ACHN (cell line): ENCODE data around the gene GLCCI1.

Source experiments
- DNase-seq: peaks from one replicate; pipeline ENCODE4 v3.0.0-alpha.2; 2015
- in situ Hi-C: cut with HindIII; loops from 2 replicates; pipeline ENCODE4 v1.10.0; 2017; ENCODE audit warnings: low sequenced_read_pairs, low pct_ligation_motif_present, low pct_unique_long_range_greater_than_20kb

The GLCCI1 gene

GRCh38 chr7:7957513-7957912 is 11.1 kb upstream of the GLCCI1 start:
- no peak for DNase-seq
- in situ Hi-C loops, result no loop called here

DNA sequence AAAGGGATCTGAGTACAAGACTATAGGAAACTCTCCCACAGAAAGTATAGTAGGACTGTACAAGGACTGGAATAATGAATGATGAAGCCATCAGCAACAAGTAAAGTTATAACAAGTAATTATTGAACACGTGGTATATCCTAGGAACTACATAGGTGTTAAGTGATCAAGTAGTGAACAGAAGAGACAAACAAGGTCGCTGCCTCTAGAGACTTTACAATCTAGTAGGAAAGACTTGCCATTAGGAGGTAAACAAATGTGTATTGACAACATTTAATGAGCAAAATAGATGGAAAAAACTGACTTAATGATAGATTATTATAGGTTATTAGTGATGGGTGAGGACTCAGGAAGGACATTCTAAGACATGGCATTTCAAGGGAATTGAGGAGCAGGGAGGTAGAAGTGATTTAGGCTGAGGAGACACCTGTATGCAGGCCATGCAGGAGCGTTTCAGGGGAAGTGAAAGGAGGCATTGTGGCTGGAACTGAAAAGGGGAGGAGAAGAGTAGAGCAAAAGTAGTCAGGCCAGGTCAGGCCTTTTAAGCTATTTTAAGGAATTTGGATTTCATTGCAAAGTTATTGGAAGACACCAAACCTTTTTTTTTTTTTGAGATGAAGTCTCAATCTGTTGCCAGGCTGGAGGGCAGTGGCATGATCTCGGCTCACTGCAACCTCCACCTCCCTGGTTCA is 8.5 kb upstream of the GLCCI1 start:
- in situ Hi-C loops, result no loop called here
- DNase-seq, result no peak

GRCh38 chr7:7962851-7963250 is 5.7 kb upstream of the GLCCI1 start:
- DNase-seq, result no peak
- in situ Hi-C loops, result no loop called here

GRCh38 chr7:7964250-7964649 is 4.3 kb upstream of the GLCCI1 start:
- in situ Hi-C loops, result no loop called here

GRCh38 chr7:7964691-7965090 is 3.9 kb upstream of the GLCCI1 start:
- no peak for DNase-seq
- in situ Hi-C loops, result no loop called here

More at GRCh38 chr7:7964250-7964649, 4.3 kb upstream of the GLCCI1 start:
- DNase-seq, result no peak

DNA sequence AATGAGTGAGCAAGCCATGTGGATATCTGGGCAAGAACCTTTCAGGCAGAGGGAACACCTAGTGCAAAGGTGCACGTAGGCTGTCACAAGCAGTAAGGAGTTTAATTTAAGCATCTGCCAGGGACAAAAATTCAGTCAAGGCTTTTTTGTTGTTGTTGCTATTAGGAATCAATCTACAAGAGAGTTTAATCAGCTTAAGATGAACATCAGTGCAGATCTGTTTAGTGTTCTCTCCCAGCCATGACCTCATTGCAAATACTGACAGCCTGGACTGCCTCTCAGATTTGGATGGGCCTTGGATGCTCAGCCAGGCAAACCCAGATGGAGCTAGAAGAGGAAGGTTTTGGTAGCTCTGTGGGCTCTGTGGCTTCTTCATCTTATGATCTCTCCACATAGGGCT is 3.3 kb upstream of the GLCCI1 start:
- in situ Hi-C loops, result no loop called here
- no peak for DNase-seq

- in situ Hi-C loops, result no loop called here
- DNase-seq, result no peak
Observed at GRCh38 chr7:7966141-7966734, 2.4 kb upstream of the GLCCI1 start.

- DNase-seq, result no peak
- in situ Hi-C loops, result no loop called here
Observed at GRCh38 chr7:7967886-7968543, 581 bp upstream of the GLCCI1 start.

GRCh38 chr7:7969306-7970236 is 975 bp downstream of the GLCCI1 start:
- in situ Hi-C loops, result no loop called here
- peak; percentile 69 for DNase-seq

DNA sequence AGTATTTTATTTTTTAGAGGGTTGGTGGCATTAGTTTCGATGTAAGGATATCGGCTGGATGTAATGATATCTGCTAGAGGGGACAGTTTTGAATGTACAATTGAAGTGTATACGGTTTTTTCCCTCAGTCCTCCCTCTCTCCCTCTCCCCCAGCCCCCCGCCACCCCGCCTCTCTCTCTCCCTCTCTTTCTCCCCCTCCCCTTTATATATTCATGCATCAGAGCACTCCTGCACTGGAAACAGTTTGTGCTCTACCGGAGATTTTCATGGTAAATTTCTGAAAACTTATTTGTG is 1.6 kb downstream of the GLCCI1 start:
- no peak for DNase-seq
- in situ Hi-C loops, result no loop called here

DNA sequence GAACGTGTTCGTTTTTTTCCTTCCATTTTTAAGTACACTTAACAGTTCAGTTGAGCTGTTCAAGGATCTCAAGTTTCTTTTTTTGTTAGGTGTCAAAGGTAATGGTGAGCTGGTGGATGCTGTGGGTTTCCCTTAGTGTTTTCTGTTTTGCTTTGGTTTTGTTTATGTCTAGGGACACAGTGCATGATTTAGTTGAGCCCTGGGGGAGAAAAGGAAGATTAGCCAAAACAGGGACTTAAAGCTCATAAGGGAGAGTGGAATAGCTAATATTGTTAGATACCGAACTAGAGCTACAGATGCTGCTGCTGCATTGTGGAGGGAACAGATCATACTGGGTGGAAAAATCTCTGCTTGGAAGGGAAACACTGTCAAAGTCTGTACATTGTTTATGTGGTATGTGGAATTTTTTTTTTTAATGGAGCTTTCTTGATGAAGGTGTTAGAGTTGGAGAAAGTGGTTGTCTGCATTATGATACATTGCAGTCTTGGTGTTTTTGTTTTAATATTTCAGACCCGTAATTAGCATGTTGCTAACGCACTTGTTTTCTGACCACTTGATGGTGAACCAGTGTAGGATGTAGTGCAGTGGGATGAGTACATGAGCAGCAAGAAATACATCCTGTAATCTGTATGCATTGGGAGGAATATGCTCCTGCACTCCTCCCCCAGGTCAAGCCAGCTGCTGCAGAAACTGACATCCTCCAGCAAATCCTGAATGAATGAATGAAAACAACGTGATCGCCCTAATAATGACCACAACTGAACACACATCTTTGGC is 2.1 kb downstream of the GLCCI1 start:
- peak; percentile 48 for DNase-seq
- in situ Hi-C loops, result no loop called here

- no peak for DNase-seq
- in situ Hi-C loops, result no loop called here
Observed at GRCh38 chr7:7971308-7972040, 2.9 kb downstream of the GLCCI1 start.

GRCh38 chr7:7972128-7972527 is 3.5 kb downstream of the GLCCI1 start:
- peak; percentile 59 for DNase-seq
- in situ Hi-C loops, result no loop called here

DNA sequence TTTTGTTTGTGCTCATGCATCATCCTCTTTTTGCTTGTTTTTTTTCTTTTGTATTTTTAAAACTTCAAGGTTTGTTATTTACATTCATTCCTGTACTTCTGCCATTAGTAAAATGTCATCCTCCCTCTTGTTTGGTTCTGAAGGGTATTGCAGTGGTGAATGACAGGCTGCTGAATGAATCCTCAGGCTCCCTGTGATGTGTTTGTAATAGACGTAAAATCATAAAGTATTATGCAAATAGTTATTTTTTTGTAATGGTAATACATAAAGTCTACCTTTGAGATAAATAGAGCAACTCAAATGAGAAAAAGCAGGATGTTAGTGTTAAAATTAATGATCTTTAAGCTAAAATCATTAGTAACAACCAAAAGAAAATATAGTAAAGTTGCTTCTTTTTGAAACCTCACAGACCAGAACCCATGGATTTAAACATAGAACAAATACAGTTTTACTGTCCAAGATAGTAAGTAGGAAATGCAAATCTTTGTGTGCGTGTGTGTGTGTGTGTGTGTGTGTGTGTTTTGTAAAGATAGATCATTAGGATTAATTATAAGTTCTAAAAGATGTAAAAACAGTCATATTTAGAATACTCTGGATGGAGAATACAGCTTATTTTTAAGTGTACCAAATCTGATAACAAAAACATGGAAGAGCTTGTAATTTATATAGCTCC is 4.5 kb downstream of the GLCCI1 start:
- DNase-seq, result peak; percentile 38
- in situ Hi-C loops, result no loop called here

DNA sequence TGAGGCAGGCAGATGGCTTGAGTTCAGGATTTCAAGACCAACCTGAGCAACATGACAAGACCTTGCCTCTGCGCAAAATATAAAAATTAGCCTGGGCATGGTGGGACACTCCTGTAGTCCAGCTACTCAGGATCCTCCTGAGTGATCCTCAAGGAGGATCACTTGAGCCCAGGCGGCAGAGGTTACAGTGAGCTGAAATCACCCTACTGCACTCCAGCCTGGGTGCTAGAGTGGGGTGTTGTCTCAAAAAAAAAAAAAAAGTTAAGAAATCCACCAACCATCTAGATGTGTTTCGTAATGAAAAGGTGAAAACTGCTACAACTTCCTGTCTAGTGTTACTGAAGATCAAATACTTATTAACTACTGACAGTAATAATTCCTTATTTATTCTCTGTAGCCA is 8.1 kb downstream of the GLCCI1 start:
- DNase-seq, result no peak
- in situ Hi-C loops, result no loop called here

GRCh38 chr7:7977774-7978173 is 9.2 kb downstream of the GLCCI1 start:
- in situ Hi-C loops, result no loop called here
- DNase-seq, result no peak

DNA sequence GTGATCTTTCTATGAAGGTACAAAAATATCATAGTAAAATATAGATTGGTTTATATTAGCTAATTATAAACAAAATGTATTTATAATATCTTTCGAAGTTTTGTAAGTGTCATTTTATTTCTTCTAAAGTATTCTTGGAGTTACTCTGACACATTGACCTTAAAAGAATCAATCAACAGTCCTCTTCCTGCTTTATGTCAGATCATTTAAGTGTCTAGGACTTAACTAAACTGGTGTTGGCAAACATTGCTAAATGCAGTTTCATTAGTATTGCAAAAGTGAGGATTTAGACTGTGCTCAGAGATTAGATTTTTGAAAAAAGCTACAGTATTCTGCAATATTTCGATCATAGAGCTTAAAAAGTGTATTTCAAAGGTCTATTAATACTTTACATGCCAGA is 10.3 kb downstream of the GLCCI1 start:
- DNase-seq, result no peak
- in situ Hi-C loops, result no loop called here
